ENCODE measurements around the gene PSORS1C2. TPM values are rescaled to one million over a fixed set of nuclear protein-coding genes. Genes with fewer than 3 reads are reported as not detected.
"Not testable (repeated sequence)": the region's sequence is repeated elsewhere in the genome, so short reads cannot be mapped to it uniquely, and the experiment has no call there.

Gene PSORS1C2
- total RNA-seq, 1 donor: not detected

GRCh38 chr6:31165986-31166385 is 27.1 kb upstream of the PSORS1C2 start:
- no peak for DNase-seq (ENCODE audit: low read depth)
- H3K4me3 ChIP-seq (ENCODE audit: low read depth, low read length): no peak overlapping the region
- no peak for TF ChIP-seq CTCF (IDR thresholded peaks at IDR 0.05; ENCODE audit: insufficient read depth, low read length)

- not testable (repeated sequence) for H3K4me3 ChIP-seq (ENCODE audit: low read depth, low read length)
Observed at GRCh38 chr6:31165064-31165832, 26.4 kb upstream of the PSORS1C2 start.

GRCh38 chr6:31164475-31165063 is 25.7 kb upstream of the PSORS1C2 start:
- H3K4me3 ChIP-seq (ENCODE audit: low read depth, low read length); DNase-seq (ENCODE audit: low read depth): not testable (repeated sequence)

More at GRCh38 chr6:31165064-31165832, 26.4 kb upstream of the PSORS1C2 start:
- DNase-seq (ENCODE audit: low read depth): not testable (repeated sequence)

- DNase-seq (ENCODE audit: low read depth): peak; percentile 18
- no peak overlapping the region for H3K4me3 ChIP-seq (ENCODE audit: low read depth, low read length)
- no peak for TF ChIP-seq CTCF (IDR thresholded peaks at IDR 0.05; ENCODE audit: insufficient read depth, low read length)
Observed at GRCh38 chr6:31163922-31164321, 25.1 kb upstream of the PSORS1C2 start.

- no peak for DNase-seq (ENCODE audit: low read depth)
- TF ChIP-seq CTCF (IDR thresholded peaks at IDR 0.05; ENCODE audit: insufficient read depth, low read length): no peak
- H3K4me3 ChIP-seq (ENCODE audit: low read depth, low read length): no peak overlapping the region
Observed at GRCh38 chr6:31162463-31163165, 23.7 kb upstream of the PSORS1C2 start.

GRCh38 chr6:31161216-31162126 is 22.6 kb upstream of the PSORS1C2 start:
- no peak for DNase-seq (ENCODE audit: low read depth)
- no peak overlapping the region for H3K4me3 ChIP-seq (ENCODE audit: low read depth, low read length)
- TF ChIP-seq CTCF (IDR thresholded peaks at IDR 0.05; ENCODE audit: insufficient read depth, low read length): no peak

All from fibroblast of the aortic adventitia (primary cell).